Fibroblast of peridontal ligament (primary cell): ENCODE results near the gene LPXN.

ENCODE experiments used
- DNase-seq: peaks from one replicate; pipeline ENCODE4 v3.0.0-alpha.2; 2010; ENCODE audit errors: extremely low read depth

LPXN gene

DNA sequence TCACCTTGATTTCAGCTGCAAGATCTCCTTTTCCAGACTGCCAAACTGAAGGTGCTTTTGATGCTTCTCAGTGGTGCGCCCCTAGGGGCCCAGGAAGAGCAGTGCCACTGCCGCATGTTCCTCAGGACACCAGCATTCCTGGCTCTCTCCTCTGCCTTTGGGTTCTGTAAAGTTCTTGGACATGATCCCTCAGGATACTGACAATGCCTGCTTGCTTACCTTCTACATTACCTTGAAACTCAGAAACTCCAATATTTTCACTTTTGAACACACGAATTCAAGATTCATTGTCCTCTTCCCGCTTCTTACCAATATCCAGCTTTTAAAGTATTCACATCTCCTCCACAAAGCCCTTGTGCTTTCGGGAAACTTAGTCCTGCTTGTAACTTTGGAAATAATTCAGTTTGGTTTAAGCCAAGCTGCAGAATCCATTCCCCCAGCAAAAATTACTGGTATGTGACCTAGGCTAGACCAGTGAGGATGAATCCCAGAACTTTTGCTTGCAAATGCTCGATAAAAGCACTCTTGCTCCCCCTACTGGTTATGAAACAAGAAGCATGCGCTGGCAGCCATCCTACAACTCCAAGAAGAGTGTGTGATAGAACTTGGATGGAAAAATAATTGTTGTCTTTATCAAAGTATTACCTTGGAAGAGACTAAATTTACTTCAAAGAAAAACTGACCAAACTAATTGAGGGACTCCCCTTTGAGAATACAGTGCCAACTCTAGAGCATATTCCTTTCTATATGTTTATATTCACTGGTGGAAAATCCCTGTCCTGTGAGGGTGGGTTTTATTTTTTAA, 51.2 kb downstream of the LPXN start:
- DNase-seq, result peak; percentile 92

DNA sequence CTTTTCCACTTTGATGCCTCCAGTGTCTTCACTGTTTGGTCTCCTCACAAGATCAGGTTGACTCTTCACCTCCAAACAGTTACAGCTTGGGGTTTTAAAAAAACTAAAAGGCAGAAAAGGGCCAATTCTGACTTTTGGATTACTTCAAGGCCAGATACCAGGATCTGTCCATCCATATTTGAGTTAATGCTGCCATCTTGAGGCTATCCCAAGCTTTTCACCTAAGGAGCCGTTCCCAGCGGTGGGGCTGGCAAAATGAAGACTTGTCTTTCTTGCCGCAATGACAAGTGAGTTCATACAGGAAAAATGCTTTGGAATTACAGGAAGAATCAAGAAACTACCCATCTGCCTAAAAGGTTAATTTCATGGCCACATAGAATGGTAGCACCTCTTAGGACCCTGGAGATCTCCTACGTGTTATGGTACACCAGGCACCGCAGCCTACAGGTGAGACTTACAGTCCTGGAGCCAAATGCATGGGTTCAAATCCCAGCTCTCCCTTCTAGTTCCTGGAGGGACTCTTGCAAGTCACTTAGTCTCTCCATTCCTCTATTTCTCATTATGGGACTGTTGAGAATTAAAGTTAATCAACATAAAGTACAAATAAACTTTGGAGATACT, 61.8 kb downstream of the LPXN start:
- DNase-seq, result peak; percentile 75

DNA sequence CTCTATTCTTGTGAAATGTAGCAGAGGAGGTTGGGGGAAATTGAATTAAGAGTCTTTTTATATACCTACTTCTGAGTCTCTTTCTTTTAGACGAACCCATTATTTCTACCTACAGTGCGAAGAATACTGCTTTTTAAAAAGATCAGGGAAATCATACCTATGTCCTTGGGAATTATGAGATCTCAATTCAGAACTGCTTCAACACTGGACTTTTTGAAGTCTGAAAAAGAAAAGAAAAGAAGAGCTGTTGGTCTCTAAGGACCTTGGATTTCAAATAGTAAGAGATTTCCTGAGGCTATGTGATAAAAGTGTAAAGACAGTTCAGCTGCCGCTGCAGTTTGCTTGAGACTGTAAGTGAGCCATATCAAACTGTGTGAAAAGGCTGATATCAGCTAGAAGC, 64.0 kb downstream of the LPXN start:
- DNase-seq, result no peak

DNA sequence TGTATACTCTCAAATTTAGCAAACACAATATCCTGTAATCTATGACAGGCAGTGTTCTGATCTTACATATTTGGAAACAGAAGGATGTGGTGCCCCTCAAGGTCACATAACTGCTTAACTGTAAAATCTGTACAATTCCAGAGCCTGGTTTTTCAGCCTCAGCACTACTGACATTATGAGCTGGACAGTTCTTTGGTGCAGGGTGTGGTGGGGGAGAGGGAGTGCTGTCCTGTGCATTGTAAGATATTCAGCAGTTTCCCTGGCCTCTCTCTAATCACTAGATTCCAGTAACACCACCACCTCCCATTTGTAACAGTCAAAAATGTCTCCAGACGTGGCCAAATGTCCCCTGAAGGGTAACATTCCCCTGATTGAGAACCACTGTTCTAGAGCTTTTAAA, 65.9 kb downstream of the LPXN start:
- no peak for DNase-seq

DNA sequence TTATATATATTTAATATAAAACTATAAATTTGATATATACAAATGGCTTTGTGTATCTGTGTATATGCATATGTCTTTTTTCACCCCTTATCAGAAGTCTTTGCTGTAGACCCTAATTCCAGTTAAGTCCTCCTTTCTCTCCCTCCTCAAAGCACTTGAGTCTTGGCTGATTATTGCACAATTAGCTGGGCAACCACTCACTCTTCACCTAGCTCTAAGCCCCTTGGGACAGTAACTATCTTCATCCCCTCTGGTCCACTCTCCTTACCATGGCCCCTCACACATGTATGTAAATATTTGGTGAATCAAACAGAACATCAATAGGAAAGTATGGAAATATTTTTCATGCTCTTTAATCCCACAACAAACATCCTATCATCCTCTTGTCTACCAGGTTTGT, 66.8 kb downstream of the LPXN start:
- DNase-seq, result no peak

DNA sequence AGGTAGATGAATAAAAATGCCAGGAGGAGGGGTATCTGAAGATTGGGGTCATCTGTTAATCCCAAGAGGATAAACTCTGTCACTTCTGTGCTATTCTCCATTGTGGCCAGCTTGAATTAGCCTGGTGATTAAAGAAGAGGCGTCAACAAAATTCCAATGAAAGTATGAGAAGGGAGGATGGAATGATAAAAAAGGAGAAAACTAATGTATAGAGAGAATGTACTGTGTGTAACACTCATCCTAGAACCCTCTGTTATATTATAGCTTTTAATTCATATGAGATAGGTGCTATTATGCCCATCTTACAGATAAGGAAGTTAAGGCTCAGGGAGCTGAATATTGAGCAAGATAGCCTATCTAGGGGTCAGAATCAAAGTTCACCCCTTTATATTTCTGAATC, 67.7 kb downstream of the LPXN start, which contains the start of gene OR5B21:
Gene OR5B21, minus strand, starts transcription at position 101 of the 400 bp plus-strand sequence. Its CDS starts 0 bp downstream, at position 101.
- DNase-seq, result no peak

DNA sequence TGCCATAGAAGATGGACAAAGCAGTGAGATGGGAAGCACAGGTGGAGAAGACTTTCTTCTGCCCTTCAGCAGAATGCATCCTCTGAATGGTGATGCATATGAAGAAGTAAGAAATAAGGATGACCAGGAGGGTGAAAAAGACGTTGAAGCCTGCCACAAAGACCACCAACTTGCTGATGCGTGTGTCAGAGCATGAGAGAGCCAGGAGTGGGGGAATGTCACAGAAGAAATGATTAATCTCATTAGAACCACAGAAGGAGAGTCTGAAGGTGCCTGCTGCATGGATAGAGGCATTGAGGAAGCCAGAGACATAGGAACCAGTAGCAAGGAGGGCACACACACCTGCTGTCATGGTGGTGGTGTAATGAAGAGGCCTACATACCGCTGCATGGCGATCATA, 68.3 kb downstream of the LPXN start:
- no peak for DNase-seq

DNA sequence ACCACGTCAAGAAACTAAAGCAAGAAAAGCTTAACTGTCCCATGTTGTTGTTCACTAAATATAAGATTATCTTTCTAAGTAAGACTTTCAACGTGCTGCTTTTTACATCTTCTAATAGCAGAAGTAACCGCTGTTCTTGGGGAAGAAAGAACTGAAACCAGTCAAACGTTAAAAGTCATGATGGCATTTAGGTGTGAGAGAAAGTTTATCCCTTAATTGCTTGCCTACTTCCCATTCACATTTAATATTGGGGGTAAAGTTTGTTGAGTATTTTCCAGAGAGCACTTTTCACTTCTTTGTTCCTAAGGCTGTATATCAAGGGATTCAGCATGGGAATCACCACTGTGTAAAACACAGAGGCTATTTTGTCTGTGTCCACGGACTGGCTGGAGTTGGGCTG, 68.7 kb downstream of the LPXN start:
- no peak for DNase-seq

DNA sequence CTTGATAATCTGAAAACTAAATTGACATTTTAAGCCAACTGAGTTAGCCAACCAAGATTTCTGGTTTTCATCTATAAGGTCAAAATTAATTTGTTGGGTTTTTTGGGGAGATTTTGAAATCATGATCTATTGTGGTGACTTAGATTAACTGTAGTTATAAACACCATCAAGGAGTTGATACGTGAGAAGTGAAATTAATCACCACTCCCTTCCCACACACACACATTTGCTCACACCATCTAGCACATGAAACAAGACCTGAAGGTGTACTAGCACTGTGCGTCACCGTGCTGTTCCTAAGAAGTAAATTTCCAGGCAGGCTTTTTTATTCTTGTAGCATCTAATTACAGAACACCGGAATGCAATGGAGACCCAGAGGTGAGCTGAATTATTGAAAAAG, 69.8 kb downstream of the LPXN start:
- DNase-seq, result no peak

DNA sequence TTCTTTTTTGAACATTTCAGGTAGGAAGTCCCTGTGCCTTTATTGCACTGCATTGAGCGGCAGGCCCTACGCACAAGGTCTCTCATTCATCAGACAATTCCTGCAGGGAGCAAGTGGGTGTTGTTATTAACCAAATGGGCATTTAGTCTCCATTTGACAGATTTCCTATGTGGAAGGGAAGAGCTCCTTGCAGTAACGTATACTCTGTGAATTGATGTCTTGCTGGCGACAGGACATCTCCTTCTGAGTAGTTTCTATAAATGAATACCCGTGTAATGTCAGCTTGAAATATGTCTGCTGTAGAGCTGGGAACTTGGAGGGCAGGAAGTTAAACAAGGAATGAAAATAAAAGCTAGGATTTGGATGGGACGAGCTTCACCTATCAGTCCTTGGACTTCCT, 71.4 kb downstream of the LPXN start:
- no peak for DNase-seq

DNA sequence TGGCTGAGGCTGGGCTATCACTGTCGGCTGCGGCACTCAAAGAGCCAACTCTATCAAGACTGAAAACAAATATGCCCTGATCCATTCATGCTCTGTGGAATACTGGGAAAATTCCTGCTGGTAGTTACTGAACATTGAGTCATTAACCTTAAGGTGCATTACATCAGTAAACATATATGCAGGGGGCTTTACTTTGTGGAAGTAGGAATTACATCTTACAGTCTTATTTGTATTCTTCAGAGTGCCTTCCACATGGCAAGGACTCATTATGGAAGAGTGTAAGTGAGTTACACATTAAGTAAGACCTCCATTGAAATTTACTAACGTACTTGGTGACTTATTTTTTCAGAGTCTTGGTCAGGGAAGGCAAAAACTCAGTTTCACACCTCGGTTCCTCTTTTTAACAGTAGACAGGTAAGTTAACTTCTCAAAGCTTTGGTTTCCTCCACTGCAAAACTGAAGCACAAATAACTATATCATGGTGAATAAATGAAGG, 72.2 kb downstream of the LPXN start:
- no peak for DNase-seq

DNA sequence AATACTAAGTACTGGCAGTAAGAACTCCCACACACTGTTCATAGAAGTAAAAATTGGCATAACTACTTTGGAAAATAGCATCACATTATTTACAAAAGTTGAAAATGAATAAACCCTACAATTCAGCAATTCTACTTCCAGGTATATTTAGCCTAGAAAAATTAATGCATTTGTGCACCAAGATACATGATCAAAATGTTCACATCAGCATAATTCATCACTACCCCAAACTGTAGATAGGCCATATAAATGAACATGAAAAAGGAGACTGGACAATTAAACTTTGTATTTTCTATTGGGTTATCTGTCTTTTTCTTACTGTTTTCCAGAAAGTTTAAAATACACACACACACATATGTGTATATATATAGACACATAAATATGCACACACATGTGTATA, 73.7 kb downstream of the LPXN start:
- no peak for DNase-seq

DNA sequence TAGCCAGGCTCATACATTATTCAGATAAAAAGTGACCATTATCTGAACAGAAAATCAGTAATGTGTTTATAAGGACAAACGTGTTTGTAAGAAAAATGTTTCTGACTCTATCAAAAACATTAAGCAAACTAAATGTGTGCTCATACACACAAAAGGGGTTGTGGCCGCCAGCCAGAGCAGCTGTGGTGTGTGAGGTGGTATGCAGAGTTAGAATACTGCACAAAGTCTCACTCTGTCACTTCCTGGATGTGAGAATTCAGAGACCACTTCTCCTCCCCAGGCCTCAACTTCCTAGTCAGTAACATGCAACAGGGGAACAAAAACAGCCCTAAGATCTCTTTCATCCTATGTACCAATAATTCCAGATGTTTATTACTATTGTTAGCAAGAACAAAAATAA, 77.2 kb downstream of the LPXN start:
- no peak for DNase-seq

DNA sequence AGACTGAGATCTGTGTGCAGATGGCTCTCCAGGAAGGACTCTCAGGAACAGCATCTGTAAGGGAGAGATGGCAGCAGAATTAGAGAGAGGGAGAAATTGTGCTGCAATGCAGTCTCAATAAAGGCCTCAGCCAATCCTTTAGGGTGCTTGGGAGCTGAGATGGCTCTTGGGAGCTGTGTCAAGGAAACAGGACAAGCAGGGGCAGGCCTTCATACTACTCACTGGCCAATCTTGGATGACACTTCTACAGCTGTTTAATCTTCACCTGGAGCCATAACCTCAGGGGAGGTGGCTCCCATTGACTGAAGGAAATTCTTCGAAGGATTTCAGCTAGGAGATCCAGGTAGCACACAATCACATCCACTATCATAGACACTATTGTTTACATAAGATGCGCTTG, 77.7 kb downstream of the LPXN start:
- DNase-seq, result no peak

DNA sequence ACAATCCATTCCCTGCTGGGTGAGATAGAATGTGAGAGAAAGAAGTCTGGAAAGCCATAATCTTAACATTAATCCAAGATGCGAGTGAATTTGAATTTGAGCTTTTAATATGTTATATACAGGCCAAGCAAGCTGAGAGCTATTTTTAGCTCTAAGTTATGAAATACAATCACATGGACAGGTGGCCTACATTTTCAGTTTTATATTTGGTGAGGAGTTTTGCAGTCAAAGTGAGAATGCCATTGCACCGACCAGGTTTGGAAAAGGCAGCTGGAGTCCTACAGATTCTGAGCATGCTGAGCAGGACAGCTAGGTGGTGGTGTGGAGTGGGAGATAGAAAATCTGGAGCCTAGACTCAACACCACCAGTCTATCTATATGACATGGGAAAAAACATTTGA, 79.8 kb downstream of the LPXN start:
- no peak for DNase-seq

DNA sequence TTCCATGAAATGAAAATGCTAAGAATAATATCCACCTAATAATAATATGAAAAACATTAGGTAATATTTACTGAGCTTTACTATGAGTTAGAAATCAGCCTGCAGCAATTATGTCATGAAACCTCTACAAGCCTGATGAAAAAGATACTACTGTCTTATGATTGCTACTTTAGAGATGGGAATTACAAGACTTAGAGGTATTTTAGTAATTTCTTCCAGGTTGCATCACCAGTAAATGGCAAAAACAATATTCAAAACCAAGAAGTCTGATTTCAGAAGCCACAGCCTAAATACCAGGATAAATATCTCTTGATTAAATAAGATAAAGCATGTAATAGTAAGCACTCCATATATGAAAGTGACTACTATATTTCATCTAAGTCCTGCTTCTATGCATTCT, 81.6 kb downstream of the LPXN start:
- peak; percentile 5 for DNase-seq

DNA sequence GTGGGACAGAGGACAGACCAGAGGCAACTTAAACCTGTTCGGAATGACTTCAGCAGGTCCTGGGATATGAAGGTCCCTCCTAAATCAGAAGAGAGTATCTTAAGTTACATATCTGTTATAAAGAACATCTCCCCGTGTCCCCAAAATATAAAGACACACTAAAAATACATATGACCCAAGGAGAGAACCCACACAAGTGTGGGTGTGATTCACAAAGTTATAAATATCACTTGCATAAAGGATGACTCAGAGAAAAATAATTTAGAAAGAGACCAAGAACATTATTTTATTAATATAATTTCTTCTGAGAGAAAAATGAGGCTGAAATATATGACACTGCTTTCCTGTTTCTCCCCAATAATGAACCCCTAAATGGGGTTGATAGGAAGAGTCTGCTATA, 82.0 kb downstream of the LPXN start:
- DNase-seq, result no peak

DNA sequence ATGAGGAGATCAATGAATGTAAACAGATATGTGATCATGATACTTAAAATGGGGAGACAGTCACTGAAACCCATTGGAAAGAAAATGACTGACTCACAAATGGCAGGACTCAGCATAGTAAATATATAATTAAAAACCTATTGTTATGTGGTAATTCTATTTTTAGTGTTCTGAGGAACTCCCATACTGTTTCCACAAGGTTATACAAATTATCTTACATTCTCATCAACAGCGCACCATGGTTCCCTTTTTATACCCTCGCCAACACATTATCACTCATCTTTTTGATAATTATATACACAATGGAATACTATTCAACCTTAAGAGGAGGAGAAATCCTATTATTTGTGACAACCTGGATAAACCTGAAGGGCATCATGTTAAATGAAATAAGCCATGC, 84.8 kb downstream of the LPXN start:
- DNase-seq, result no peak

DNA sequence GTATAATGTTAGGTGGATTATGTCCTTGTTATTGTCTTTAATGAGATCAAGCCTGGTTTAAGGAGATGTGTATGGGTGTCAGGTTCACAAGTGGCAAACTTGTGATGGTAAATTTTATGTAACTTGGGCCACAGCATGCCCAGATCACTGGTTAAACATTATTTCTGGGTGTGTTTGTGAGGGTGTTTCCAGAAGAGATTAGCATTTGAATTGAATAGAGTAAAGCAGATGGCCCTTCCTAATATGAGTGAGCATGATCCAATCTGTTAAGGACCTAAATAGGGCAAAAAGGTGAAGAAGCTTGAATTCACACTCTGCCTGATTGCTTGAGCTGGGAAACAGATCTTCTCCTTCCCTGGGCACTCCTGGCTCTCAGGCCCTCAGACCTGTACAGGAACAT, 88.5 kb downstream of the LPXN start:
- DNase-seq, result no peak

DNA sequence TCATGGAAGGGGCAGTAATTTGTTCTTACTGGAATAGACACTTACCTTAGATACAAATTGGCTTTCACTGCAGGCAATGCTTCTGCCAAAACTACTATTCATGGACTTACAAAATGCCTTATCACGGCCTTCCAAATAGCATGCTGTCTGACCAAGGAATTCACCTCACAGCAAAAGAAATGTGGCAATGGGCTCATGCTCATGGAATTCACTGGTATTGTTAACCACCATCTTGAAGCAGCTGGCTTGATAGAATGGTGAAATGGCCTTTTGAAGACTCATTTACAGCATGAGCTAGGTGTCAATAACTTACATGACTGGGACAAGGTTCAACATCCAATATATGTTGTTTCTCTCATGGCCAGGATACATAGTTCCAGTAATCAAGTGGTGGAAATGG, 89.7 kb downstream of the LPXN start:
- DNase-seq, result no peak
